Measurements from ENCODE around the gene EID2.

Gene EID2

GRCh38 chr19:39540333-39540673, 342 bp upstream of the EID2 start:
- no peak overlapping the region for H3K4me3 ChIP-seq (ENCODE audit: low read depth, low read length)
- TF ChIP-seq, protein P1, sequence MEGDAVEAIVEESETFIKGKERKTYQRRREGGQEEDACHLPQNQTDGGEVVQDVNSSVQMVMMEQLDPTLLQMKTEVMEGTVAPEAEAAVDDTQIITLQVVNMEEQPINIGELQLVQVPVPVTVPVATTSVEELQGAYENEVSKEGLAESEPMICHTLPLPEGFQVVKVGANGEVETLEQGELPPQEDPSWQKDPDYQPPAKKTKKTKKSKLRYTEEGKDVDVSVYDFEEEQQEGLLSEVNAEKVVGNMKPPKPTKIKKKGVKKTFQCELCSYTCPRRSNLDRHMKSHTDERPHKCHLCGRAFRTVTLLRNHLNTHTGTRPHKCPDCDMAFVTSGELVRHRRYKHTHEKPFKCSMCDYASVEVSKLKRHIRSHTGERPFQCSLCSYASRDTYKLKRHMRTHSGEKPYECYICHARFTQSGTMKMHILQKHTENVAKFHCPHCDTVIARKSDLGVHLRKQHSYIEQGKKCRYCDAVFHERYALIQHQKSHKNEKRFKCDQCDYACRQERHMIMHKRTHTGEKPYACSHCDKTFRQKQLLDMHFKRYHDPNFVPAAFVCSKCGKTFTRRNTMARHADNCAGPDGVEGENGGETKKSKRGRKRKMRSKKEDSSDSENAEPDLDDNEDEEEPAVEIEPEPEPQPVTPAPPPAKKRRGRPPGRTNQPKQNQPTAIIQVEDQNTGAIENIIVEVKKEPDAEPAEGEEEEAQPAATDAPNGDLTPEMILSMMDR (IDR thresholded peaks at IDR 0.05; ENCODE audit: borderline replicate concordance, insufficient read depth, low read depth, low read length) = no peak

GRCh38 chr19:39539165-39539517, 820 bp downstream of the EID2 start:
- H3K4me3 ChIP-seq (ENCODE audit: low read depth, low read length) = peak overlapping the region; percentile 83
- TF ChIP-seq, protein P1 (IDR thresholded peaks at IDR 0.05; ENCODE audit: borderline replicate concordance, insufficient read depth, low read depth, low read length) = no peak

DNA sequence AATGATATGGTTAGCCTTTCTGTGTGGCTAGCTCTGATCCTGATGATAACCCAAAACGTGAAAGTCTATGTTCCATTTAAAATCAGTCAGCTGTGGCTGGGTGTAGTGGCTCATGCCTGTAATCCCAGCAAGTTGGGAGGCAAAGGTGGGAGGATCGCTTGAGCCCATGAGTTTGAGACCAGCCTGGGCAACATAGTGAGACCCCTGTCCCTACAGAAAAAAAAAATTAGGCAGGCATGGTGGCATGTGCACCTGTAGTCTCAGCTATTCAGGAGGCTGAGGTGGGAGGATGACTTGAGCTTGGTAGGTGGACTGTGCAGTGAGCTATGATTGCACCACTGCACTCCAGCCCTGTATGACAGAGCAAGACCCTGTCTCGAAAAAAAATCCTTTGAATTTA, 6.2 kb downstream of the EID2 start:
- TF ChIP-seq, protein P1 (IDR thresholded peaks at IDR 0.05; ENCODE audit: borderline replicate concordance, insufficient read depth, low read depth, low read length) = no peak
- no peak overlapping the region for H3K4me3 ChIP-seq (ENCODE audit: low read depth, low read length)

GRCh38 chr19:39533003-39533512, 6.9 kb downstream of the EID2 start:
- TF ChIP-seq, protein P1 (IDR thresholded peaks at IDR 0.05; ENCODE audit: borderline replicate concordance, insufficient read depth, low read depth, low read length) = no peak
- H3K4me3 ChIP-seq (ENCODE audit: low read depth, low read length) = no peak overlapping the region

- H3K4me3 ChIP-seq (ENCODE audit: low read depth, low read length) = peak within 1 kb of the TSS; percentile 100
- TF ChIP-seq, protein P1 (IDR thresholded peaks at IDR 0.05; ENCODE audit: borderline replicate concordance, insufficient read depth, low read depth, low read length) = peak; percentile 99
Observed at GRCh38 chr19:39532233-39533002, 7.5 kb downstream of the EID2 start, which contains the start of gene EID2B. Gene EID2B, minus strand, starts transcription at chr19:39532852. Its CDS starts 50 bp downstream, at chr19:39532802.

DNA sequence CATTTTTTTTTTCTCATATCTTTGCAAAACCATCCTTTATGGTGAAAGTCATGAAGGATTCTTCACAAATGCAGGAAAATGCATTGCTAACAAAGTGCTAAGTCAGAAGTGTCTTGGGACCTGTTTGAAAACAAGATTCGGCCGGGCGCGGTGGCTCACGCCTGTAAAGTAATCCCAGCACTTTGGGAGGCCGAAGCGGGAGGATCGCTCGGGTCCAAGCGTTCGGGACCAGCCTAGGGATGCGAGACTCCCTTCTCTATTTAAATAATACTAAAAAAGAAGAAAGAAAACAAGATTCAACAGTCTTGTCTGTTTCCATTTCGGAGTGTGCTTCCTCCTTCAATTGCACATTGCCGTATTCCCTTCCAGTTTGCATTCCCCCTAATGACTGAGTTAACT, 8.1 kb downstream of the EID2 start:
- TF ChIP-seq, protein P1 (IDR thresholded peaks at IDR 0.05; ENCODE audit: borderline replicate concordance, insufficient read depth, low read depth, low read length) = no peak
- H3K4me3 ChIP-seq (ENCODE audit: low read depth, low read length) = peak overlapping the region; percentile 100

- TF ChIP-seq, protein P1 (IDR thresholded peaks at IDR 0.05; ENCODE audit: borderline replicate concordance, insufficient read depth, low read depth, low read length) = no peak
- H3K4me3 ChIP-seq (ENCODE audit: low read depth, low read length) = no peak overlapping the region
Observed at GRCh38 chr19:39525205-39525604, 14.8 kb downstream of the EID2 start.
